B cell (primary cell): ENCODE measurements around the gene SCO2.

Experiments
- EZH2 ChIP-seq: IDR thresholded peaks from 2 replicates; pipeline ENCODE4 v1.6.1; 2012; ENCODE audit warnings: borderline replicate concordance, low read depth, mild to moderate bottlenecking, moderate library complexity, low read length; ENCODE audit not compliant: insufficient read depth, poor library complexity, severe bottlenecking
- TF ChIP-seq, protein P1 (sequence below): fragments of 200-600 bp; IDR thresholded peaks from one replicate; pipeline ENCODE4 v1.8.0; 2022; ENCODE audit warnings: antibody characterized with exemption, mild to moderate bottlenecking

GRCh38 chr22:50564289-50564688 lies 38.9 kb upstream of the SCO2 start:
- TF ChIP-seq, protein P1, sequence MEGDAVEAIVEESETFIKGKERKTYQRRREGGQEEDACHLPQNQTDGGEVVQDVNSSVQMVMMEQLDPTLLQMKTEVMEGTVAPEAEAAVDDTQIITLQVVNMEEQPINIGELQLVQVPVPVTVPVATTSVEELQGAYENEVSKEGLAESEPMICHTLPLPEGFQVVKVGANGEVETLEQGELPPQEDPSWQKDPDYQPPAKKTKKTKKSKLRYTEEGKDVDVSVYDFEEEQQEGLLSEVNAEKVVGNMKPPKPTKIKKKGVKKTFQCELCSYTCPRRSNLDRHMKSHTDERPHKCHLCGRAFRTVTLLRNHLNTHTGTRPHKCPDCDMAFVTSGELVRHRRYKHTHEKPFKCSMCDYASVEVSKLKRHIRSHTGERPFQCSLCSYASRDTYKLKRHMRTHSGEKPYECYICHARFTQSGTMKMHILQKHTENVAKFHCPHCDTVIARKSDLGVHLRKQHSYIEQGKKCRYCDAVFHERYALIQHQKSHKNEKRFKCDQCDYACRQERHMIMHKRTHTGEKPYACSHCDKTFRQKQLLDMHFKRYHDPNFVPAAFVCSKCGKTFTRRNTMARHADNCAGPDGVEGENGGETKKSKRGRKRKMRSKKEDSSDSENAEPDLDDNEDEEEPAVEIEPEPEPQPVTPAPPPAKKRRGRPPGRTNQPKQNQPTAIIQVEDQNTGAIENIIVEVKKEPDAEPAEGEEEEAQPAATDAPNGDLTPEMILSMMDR = no peak
- no peak for TF ChIP-seq EZH2
